GM19238 (cell line): ENCODE results near the gene PLCXD1.
"Not testable (repeated sequence)": the region's sequence is repeated elsewhere in the genome, so short reads cannot be mapped to it uniquely, and the experiment has no call there.

Source experiments
- DNase-seq: peaks from one replicate; pipeline ENCODE4 v3.0.0; 2011; ENCODE audit warnings: low spot score; ENCODE audit not compliant: insufficient read length

The PLCXD1 gene

GRCh38 chrX:291411-291901 lies 10.3 kb downstream of the PLCXD1 start:
- no peak for DNase-seq

DNA sequence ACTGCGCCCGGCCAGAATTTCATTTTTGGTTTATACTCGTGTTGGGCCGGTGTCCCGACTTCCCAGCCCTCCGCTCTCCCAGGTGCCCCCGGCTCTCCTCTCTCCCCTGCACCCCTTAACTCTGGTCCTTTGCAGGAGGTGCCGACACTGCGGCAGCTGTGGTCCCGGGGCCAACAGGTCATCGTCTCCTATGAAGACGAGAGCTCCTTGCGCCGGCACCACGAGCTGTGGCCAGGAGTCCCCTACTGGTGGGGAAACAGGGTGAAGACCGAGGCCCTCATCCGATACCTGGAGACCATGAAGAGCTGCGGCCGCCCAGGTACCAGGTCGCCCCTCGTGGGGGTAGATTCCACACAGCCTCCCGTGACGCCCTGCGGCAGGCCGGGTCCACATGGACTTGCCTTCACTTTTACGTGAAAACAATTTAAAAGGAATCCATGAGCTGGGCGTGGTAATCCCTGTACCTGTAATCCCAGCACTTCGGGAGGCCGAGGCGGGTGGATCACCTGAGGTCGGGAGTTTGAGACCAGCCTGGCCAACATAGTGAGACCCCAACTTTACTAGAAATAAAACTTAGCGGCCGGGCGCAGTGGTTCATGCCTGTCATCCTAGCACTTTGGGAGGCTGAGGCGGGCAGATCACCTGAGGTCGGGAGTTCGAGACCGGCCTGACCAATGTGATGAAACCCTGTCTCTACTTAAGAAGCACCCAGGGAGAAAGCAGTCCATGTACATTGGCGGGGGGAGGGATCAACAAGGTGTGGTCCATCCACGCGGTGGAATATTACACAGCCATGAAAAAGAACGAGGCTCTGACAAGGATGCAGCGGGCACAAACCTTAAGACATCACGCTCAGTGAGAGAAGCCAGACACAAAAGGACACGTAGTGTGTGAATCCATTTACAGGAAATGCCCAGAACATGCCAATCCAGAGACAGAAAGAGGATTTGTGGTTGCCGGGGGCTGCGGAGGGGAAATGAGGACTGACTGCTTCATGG lies 12.0 kb downstream of the PLCXD1 start:
- no peak for DNase-seq

GRCh38 chrX:295136-295535 lies 14.0 kb downstream of the PLCXD1 start:
- DNase-seq = no peak

DNA sequence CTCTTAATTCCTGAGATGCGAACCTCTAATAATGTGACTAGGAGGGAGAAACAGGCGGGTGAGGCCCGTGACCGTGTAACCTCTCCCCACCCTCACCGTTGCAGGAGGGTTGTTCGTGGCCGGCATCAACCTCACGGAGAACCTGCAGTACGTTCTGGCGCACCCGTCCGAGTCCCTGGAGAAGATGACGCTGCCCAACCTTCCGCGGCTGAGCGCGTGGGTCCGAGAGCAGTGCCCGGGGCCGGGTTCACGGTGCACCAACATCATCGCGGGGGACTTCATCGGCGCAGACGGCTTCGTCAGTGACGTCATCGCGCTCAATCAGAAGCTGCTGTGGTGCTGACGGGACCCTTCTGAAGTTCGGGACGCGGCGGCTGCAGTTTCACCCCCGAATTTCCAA lies 17.8 kb downstream of the PLCXD1 start:
- no peak for DNase-seq

DNA sequence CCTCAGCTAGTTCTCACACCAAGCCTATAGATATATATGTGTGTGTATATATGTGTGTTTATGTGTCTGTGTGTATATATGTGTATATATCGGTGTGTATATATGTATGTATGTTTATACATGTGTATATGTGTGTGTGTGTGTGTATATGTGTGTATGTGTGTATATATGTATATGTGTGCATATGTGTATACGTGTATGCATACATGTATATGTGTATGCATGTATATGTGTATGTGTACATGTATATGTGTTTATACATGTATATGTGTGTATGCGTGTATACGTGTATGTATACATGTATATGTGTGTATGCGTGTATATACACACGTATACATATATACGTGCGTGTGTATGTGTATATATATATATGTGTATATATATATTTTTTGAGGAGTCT lies 19.2 kb downstream of the PLCXD1 start:
- DNase-seq = no peak

DNA sequence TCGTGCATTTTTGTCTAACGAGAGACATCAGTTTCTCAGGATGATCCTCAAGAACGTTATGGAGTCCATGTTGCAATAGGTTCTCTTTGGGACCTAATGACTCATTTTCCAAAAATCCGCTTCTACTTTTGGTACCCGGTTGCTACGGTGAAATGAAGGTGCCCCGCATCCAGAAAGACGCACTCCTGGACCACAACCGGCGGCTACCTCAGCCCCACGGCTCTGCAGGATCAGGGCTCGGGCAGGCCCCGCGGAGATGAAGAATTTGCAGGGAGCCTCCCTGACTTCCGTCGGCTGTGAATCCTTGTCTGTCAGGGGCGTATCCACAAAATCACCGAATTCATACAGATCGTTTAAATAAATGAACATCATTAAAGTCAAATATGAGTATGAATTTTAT lies 21.8 kb downstream of the PLCXD1 start:
- DNase-seq = no peak

- DNase-seq = not testable (repeated sequence)
These were observed 24.8 kb downstream of the PLCXD1 start for GRCh38 chrX:305781-306613.

- not testable (repeated sequence) for DNase-seq
These were observed 25.6 kb downstream of the PLCXD1 start for GRCh38 chrX:306614-307251.

DNA sequence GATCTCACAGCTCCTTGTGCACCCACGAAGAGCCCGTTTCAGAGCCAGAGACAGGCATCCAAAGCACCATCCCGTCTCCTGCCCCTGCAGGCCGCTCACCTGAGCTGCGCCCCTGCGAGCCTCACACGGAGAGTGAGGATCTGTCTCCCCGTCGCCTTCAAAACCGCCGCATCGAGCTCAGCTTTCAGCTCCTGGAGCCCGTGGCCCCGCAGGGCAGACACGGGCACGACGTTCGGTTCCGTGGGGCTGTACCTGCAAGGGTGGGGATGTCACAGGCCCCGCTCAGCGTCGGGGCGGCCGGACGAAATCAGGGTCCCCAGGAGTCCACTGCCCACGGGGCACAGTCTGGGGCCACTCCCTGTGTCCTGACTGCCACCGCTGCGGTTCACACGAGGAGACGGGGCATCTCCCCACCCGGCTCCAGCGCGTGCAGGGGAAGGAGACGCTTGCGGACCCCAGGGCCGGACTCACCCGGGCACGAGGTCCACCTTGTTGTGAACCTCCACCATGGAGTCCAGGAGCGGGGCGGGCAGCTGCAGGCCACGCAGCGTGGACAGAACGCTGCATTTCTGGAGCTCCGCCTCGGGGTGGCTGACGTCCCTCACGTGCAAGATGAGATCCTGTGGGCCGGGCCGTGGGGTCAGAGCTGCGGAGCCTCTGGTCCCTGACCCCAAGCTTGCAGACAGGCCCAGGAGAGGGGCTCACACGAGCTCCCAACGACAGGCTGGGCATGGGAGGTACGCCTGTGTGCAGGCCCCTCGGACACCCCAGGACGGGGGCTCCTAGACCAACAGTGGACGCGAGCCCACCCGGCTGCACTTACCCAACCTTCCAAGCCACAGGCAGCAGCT lies 26.3 kb downstream of the PLCXD1 start:
- DNase-seq = no peak

- DNase-seq = no peak
These were observed 27.8 kb downstream of the PLCXD1 start for GRCh38 chrX:308821-309520.

DNA sequence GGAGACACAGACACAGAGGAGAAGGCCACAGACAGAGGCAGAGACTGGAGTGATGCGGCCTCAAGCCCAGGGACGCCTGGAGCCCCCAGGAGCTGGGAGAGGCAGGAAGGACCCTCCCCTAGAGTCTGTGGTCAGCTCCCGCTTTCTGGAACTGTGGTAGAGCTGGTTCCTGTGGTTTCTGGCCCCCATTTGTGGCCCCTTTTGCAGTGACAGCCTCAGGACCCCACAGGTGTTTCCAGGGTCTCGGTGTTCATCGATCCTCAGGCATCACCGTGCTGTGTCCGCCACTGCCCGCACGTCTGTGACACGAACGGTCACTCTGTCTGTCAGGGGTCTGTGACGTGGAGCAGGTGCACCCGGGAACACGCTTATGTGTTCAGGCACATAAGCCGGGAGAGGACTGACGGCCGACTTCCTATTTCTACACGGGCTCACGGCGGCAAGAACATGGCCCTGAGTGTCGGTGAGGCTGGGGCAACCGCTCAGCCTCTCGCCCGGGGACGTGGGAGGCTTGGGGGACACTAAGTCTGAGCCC lies 29.5 kb downstream of the PLCXD1 start:
- DNase-seq = no peak

DNA sequence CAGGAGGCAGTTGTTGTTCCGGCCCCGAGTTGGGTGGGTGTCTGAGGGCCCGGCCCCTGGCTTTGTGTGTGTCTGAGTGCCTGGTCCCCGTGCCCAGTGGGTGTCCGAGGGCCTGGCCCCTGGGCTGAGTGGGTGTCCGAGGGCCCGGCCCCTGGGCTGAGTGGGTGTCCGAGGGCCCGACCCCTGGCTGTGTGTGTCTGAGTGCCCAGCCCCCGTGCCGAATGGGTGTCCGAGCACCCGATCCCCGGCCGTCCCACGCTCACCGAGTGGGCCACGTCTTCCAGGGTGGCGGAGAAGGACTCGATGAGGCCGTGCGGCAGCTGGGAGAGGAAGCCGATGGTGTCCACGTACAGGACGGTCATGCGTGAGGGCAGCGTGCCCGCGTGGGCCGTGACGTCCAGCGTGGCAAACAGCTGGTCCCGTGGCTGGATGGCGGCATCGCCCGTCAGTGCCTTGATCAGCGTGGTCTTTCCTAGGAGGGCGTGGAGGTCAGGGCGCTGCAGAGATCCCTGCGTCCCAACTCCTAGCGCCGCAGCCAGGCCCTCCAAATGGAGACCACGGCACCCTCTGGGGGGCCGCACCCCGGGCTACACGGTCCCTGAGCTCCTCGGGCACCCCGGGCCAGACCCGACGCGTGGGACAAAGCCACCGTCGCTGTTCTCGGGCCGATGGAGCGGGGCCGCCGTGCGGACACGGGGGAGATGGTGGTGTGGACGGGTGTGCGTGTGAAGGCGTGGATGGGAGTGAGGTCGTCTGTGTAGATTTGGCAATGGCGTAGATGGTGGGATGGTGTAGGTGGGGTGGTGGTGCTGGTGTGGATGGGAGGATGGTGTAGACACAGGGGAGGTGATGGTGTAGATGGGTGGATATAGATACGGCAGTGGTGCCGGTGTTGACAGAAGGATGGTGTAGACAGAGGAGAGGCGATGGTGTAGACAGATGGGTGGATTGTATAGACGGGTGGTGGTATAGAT lies 30.3 kb downstream of the PLCXD1 start:
- DNase-seq = no peak

- DNase-seq = no peak
These were observed 31.6 kb downstream of the PLCXD1 start for GRCh38 chrX:312621-313331.

DNA sequence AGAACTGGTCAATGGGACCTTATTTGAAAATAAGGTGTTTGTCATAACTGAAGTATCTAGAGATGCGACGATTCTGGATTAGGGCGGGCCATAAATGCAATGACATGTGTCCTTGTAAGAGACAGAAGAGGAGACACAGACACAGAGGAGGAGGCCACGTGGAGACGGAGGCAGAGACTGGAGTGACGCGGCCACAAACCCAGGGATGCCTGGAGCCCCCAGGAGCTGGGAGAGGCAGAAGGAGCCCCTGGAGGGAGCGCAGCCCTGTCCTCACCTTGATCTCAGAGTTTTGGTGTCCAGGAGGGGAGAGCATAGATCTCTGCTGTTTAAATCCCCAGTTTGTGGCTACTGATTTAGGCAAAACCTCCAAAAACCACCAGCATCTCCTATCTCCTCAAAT lies 32.4 kb downstream of the PLCXD1 start:
- DNase-seq = no peak

DNA sequence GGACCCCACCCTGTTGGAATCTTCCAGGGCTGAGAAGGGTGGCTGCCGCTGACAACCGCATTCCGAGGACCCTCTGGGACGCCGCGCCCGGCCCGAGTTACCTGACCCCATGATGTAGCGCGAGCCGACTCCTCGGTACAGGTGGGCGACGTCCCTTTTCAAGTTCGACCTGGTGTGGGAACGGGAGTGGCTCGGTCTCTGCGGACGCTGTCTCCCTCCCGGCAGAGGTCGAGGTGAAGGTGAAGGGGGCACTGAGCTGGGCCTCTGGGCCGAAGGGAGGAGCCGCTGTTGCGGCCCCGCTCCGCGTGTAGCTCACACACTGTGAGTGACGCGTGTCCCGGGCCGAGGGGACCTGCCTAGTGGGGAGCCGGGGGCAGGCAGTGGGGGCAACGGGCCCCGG lies 32.9 kb downstream of the PLCXD1 start:
- DNase-seq = no peak

- no peak for DNase-seq
These were observed 33.8 kb downstream of the PLCXD1 start for GRCh38 chrX:314781-315595.
